OCI-LY7 (cell line): ENCODE data around the gene SOBP.

Experiments
- CTCF ChIP-seq: fragments of 200-600 bp; sonication (generic); conservative IDR thresholded peaks from 2 replicates; pipeline ENCODE4 v1.5.1; 2014; ENCODE audit warnings: mild to moderate bottlenecking, antibody characterized with exemption, low read length, moderate library complexity, mixed read lengths
- EZH2phosphoT487 ChIP-seq: fragments of 200-600 bp; sonication (generic); IDR thresholded peaks from 2 replicates; pipeline ENCODE4 v1.6.1; 2018; ENCODE audit warnings: low read depth, borderline replicate concordance, mild to moderate bottlenecking, mixed run types, antibody characterized with exemption, low read length, moderate library complexity, mixed read lengths

- no peak for TF ChIP-seq CTCF
- TF ChIP-seq EZH2phosphoT487: no peak
These were observed 16.2 kb downstream of the SOBP start for GRCh38 chr6:107506145-107506544.
